Lung (tissue), 12 donors: ENCODE results near the gene SMIM36. TPM values are rescaled to one million over a fixed set of nuclear protein-coding genes. Genes with fewer than 3 reads are reported as not detected.
"Not testable (repeated sequence)": the region's sequence is repeated elsewhere in the genome, so short reads cannot be mapped to it uniquely, and the experiment has no call there.

ENCODE experiments used
- ATAC-seq: fragments of 200-7000 bp; cut with Tn5 transposase; one replicate; pipeline ENCODE4 v1.9.1; 2020; ENCODE audit warnings: moderate number of reproducible peaks; ENCODE audit not compliant: insufficient read depth, low FRiP score
- DNase-seq, 3 donors: peaks; one replicate each; pipeline ENCODE4 v3.0.0-alpha.2; 2013 to 2017
- H3K27ac ChIP-seq, 2 donors: one replicate each; pipeline ENCODE4 v1.5.1; 2013; ENCODE audit warnings: mild to moderate bottlenecking in 2 of 2, moderate library complexity in 2 of 2, control low read depth in 1 of 2, inconsistent platforms in 1 of 2, low read depth in 1 of 2, low read length in 1 of 2
- H3K27me3 ChIP-seq, 3 donors: one replicate each; pipeline ENCODE4 v1.5.1; 2013; ENCODE audit warnings: low read length in 2 of 3; ENCODE audit not compliant: control insufficient read depth in 3 of 3, insufficient read depth in 3 of 3
- H3K36me3 ChIP-seq, 4 donors: one replicate each; pipeline ENCODE4 v1.5.1; 2013; ENCODE audit warnings: low read length in 4 of 4, mild to moderate bottlenecking in 1 of 4, moderate library complexity in 1 of 4; ENCODE audit not compliant: control insufficient read depth in 4 of 4, insufficient read depth in 4 of 4
- H3K4me1 ChIP-seq, 5 donors: one replicate each; pipeline ENCODE4 v1.5.1; 2013; ENCODE audit warnings: low read length in 5 of 5, mild to moderate bottlenecking in 2 of 5, moderate library complexity in 1 of 5; ENCODE audit not compliant: control insufficient read depth in 5 of 5, insufficient read depth in 5 of 5
- H3K4me3 ChIP-seq: one replicate; pipeline ENCODE4 v1.5.1; 2013; ENCODE audit warnings: mild to moderate bottlenecking, control low read depth, moderate library complexity
- H3K9ac ChIP-seq, 2 donors: one replicate each; pipeline ENCODE4 v1.5.1; 2013; ENCODE audit warnings: low read length in 2 of 2, control low read depth in 1 of 2; ENCODE audit not compliant: insufficient read depth in 1 of 2
- H3K9me3 ChIP-seq, 4 donors: one replicate each; pipeline ENCODE4 v1.5.1; 2013; ENCODE audit warnings: low read length in 3 of 4, mild to moderate bottlenecking in 1 of 4, moderate library complexity in 1 of 4; ENCODE audit not compliant: control insufficient read depth in 4 of 4, insufficient read depth in 3 of 4
- WGBS, 2 donors: extraction: QIAGEN DNeasy Blood & Tissue Kit; methylation state at CpG; one replicate each; pipeline ENCODE4 v1.1.7; 2013; 5-methylcytosine and 5-hydroxymethylcytosine counted together
- polyA plus RNA-seq, 2 donors: library from polyadenylated mRNA; stranded (reverse); fragments of 200-250 nt; gene quantifications; one replicate each; pipeline ENCODE4 v1.2.1, GENCODE V29; 2013
- total RNA-seq, 2 donors: library from RNA; depleted of rRNA in 1 of 2; stranded (reverse); fragments of >200 nt in 1 of 2; gene quantifications; one replicate each; pipeline ENCODE4 v1.2.1, GENCODE V29; 2014 to 2021
- TF ChIP-seq, protein P1 (sequence below): IDR thresholded peaks from 2 replicates; pipeline ENCODE4 v1.5.1; 2012; ENCODE audit warnings: mild to moderate bottlenecking; ENCODE audit errors: control extremely low read depth, extremely low read depth
- donor health status: control.
- donor health status: control.
- donor health status: Bipolar disorder and iron deficiency.
- donor health status: healthy.
- donor health status: DM: yes; HTN: yes; CAD: no.

The SMIM36 gene
- total and polyA plus RNA-seq, 4 donors: not detected

DNA sequence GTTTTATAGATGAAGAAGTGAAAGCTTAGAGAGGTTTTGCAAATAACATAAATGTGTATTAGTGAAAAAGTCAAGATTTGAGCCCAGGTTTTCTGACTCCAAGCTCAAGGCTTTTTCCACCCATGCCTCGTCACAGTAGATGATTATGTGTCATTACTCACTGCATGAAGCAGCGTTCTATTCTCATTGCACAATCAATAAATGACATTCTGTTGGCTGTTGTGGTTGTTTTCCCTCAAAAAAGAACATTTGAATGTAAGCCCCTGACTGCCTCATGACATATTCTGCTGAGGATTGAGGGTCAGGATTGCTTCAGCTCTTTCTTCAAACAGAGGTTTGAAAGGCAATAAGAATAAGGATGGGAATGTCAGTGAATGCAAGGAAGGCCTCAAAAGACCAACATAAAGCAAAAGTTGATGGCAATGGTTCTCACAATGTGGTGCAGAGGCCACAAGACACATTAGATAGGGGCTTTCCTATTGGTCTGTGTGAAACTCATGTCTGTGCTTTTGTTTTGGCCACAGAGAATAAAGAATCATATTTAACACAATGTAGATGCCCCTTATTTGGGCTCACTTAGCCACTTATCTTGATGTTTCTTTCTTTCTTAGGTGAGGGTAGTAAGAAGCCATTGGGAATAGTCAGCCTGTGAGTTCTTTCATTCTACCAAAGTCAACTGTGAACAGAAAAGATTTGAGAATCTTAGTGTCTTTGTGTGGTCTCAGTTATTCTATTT is 84.2 kb downstream of the SMIM36 start:
- TF ChIP-seq, protein P1, sequence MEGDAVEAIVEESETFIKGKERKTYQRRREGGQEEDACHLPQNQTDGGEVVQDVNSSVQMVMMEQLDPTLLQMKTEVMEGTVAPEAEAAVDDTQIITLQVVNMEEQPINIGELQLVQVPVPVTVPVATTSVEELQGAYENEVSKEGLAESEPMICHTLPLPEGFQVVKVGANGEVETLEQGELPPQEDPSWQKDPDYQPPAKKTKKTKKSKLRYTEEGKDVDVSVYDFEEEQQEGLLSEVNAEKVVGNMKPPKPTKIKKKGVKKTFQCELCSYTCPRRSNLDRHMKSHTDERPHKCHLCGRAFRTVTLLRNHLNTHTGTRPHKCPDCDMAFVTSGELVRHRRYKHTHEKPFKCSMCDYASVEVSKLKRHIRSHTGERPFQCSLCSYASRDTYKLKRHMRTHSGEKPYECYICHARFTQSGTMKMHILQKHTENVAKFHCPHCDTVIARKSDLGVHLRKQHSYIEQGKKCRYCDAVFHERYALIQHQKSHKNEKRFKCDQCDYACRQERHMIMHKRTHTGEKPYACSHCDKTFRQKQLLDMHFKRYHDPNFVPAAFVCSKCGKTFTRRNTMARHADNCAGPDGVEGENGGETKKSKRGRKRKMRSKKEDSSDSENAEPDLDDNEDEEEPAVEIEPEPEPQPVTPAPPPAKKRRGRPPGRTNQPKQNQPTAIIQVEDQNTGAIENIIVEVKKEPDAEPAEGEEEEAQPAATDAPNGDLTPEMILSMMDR: no peak
- Histone ChIP-seq H3K27ac (no peak overlapping the region), H3K9ac (no peak overlapping the region), H3K36me3 (no peaks in the 10 kb centered on the region), H3K27me3 (no peaks in the 10 kb centered on the region), H3K4me1 (peaks cover 0 to 10% (median 4%) of the 10 kb centered on the region in 5 donors), H3K4me3 (no peak overlapping the region), H3K9me3 (no peaks in the 10 kb centered on the region)
- ATAC-seq: no peak
- peak in 2 of 3 donors; percentile 38 to 79 for DNase-seq
- 43 to 59% methylated on average over 2 of the region's 2 CpGs for WGBS, 2 donors

DNA sequence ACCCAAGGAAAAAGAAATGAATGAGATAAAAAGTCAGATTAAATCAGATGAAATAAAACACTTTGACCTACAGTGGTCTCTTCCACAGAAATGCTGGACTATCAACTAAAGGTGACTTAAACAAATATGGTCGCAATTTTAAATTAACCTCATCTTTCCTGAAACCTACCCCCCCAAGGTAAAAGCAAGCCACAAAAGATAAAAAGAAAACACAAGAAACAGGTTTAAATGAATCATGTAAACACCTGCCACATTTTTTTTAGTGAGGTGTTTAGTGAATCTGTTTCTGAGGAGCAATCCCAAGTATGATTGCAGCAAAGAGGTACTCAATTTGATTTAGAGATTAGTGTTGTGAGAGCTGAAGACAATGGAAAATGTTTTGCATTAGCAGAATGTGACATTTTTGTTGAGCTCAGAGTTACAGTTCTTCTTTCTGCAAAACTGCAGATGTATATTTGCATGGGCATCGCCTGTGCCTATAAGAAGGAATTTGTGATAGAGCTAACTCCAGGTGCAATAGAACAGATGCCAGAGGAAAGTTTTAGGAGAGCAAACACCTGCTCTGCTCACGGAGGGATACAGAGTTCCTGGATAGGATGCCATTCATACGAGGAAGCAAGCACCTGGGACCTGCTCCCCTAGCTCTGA is 86.2 kb downstream of the SMIM36 start:
- no peaks in the 10 kb centered on the region for H3K9me3 ChIP-seq
- DNase-seq: no peak
- H3K27ac ChIP-seq: no peak overlapping the region
- H3K27me3 ChIP-seq: no peaks in the 10 kb centered on the region
- TF ChIP-seq, protein P1: no peak
- H3K36me3 ChIP-seq: no peaks in the 10 kb centered on the region
- peaks cover 3 to 10% (median 5%) of the 10 kb centered on the region in 5 donors for H3K4me1 ChIP-seq
- WGBS, 2 donors: 65 to 68% methylated on average over 4 of the region's 4 CpGs
- no peak overlapping the region for H3K9ac ChIP-seq
- H3K4me3 ChIP-seq: no peak overlapping the region
- no peak for ATAC-seq

DNA sequence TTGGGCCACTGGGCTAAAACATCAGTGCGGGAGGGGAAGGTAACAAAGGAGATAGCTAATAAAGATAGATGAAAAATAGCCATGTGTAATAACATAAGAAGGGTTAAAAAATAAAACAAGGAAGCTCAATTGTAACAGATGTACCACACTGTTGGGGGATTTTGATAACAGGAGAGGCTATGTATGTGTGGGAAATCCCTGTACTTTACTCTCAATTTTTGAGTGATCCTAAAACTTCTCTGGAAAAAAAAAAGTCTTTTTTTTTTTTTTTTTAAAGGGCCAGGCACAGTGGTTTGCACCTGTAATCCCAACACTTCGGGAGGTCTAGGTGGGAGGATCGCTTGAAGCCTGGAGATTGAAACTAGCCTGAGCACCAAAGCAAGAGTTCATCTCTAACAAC is 87.7 kb downstream of the SMIM36 start:
- DNase-seq: no peak
- Histone ChIP-seq H3K4me3 (no peak overlapping the region), H3K36me3 (no peaks in the 10 kb centered on the region), H3K9ac (no peak overlapping the region), H3K4me1 (peaks cover 8 to 12% (median 9%) of the 10 kb centered on the region in 5 donors), H3K27ac (no peak overlapping the region), H3K27me3 (no peaks in the 10 kb centered on the region), H3K9me3 (peaks cover 0 to under 1% (median 0%) of the 10 kb centered on the region in 4 donors)
- TF ChIP-seq, protein P1: no peak
- 87 to 95% methylated on average over 3 of the region's 3 CpGs for WGBS, 2 donors
- no peak for ATAC-seq

GRCh38 chr17:55422828-55423164 is 88.5 kb downstream of the SMIM36 start:
- not testable (repeated sequence) for H3K4me3 ChIP-seq, DNase-seq, H3K9me3 ChIP-seq, H3K36me3 ChIP-seq, H3K27me3 ChIP-seq, H3K9ac ChIP-seq, H3K27ac ChIP-seq, ATAC-seq
- H3K4me1 ChIP-seq: peaks cover 8 to 12% (median 9%) of the 10 kb centered on the region in 5 donors
- 79 to 87% methylated on average over 6 of the region's 6 CpGs for whole genome bisulfite sequencing, 2 donors
